LNCaP clone FGC (cell line): Measurements from ENCODE around the gene SUPT16H.

ENCODE experiments used
- DNase-seq: peaks from one replicate; pipeline ENCODE4 v3.0.0-alpha.2; 2011; ENCODE audit warnings: low read depth
- H3K4me3 ChIP-seq: 2 replicates; pipeline ENCODE4 v1.5.1; 2011; ENCODE audit warnings: mild to moderate bottlenecking, low read depth, low read length, control low read depth
- TF ChIP-seq, protein P1 (sequence below): IDR thresholded peaks from 2 replicates; pipeline ENCODE4 v1.5.1; 2012; ENCODE audit warnings: mild to moderate bottlenecking; ENCODE audit not compliant: control insufficient read depth, insufficient read depth; ENCODE audit errors: extremely low read depth

The SUPT16H gene

DNA sequence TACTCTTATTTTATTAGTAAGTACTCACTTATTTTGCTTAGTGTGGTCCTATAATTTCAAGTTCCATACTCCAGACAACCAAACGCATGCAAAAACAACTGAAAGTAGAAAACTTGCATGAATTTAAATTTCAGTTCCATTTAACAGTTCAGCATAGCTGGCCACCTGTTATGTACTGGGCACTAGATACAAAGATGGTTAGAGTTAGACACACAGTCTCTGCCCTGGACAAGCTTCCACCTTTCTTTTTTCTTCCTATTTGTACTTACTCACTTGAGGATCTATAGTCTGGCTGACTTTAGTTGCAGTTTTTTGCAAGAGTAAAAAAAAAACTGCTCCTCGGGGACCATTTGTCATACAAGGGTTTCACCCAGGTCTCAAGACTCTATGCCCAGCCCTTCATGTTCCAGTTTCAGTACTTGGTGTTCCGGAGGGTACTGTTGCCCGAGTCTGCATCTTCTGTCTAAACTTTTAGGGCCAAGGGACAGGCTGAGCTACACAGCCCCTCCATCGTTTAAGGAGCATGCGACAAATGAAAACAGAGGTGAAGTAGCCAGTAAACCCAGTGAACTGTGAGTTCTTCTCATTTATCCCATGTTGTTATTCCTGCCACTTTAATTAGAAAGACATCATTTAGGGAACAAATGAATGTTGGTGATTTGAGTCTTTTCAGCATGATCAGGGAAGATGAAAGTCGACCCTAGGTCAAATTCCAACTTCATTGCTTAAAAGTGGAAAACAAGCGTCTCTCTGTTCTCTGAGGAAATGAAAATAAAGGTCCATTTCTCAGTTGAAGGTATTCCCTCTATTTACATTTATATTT is 81.6 kb downstream of the SUPT16H start:
- no peak overlapping the region for H3K4me3 ChIP-seq
- no peak for DNase-seq
- TF ChIP-seq, protein P1, sequence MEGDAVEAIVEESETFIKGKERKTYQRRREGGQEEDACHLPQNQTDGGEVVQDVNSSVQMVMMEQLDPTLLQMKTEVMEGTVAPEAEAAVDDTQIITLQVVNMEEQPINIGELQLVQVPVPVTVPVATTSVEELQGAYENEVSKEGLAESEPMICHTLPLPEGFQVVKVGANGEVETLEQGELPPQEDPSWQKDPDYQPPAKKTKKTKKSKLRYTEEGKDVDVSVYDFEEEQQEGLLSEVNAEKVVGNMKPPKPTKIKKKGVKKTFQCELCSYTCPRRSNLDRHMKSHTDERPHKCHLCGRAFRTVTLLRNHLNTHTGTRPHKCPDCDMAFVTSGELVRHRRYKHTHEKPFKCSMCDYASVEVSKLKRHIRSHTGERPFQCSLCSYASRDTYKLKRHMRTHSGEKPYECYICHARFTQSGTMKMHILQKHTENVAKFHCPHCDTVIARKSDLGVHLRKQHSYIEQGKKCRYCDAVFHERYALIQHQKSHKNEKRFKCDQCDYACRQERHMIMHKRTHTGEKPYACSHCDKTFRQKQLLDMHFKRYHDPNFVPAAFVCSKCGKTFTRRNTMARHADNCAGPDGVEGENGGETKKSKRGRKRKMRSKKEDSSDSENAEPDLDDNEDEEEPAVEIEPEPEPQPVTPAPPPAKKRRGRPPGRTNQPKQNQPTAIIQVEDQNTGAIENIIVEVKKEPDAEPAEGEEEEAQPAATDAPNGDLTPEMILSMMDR: no peak
